Naive thymus-derived CD4-positive, alpha-beta T cell (primary cell): ENCODE data around the gene NBPF4. TPM values are rescaled to one million over a fixed set of nuclear protein-coding genes. Genes with fewer than 3 reads are reported as not detected.
A peak's percentile ranks its signal among the peaks of the same experiment; 100 is the strongest.
"Not testable (repeated sequence)": the region's sequence is repeated elsewhere in the genome, so short reads cannot be mapped to it uniquely, and the experiment has no call there.

Experiments
- ATAC-seq: fragments of 150-1000 bp; cut with Tn5 transposase; 2 replicates; pipeline ENCODE4 v1.10.0; 2021; ENCODE audit warnings: mild to moderate bottlenecking, moderate library complexity
- CTCF ChIA-PET: fragments of 350-600 bp; sonication (Branson Sonifier 250); formaldehyde crosslinking; loops from one replicate; lab custom pipeline; 2021; ENCODE audit warnings: antibody characterized with exemption; lab: Charles Lee
- POLR2A ChIA-PET: fragments of 350-600 bp; sonication (Branson Sonifier 250); formaldehyde crosslinking; loops from one replicate; lab custom pipeline; 2021; ENCODE audit warnings: antibody characterized with exemption, inconsistent platforms; lab: Charles Lee
- DNase-seq, 9 donors: peaks; one replicate each; pipeline versions ENCODE4 v3.0.0 to v3.0.0-alpha.2; 2020 to 2022; ENCODE audit warnings: mixed read lengths in 1 of 9
- H3K27ac ChIP-seq: one replicate; pipeline ENCODE4 v1.7.0; 2013; ENCODE audit warnings: mild to moderate bottlenecking, low read depth, low read length, moderate library complexity
- H3K27me3 ChIP-seq, 2 donors: one replicate each; pipeline ENCODE4 v1.7.0; 2013; ENCODE audit warnings: low read length in 2 of 2, mild to moderate bottlenecking in 2 of 2, moderate library complexity in 2 of 2; ENCODE audit not compliant: control insufficient read depth in 2 of 2, insufficient read depth in 2 of 2
- H3K36me3 ChIP-seq, 3 experiments: 1 replicate in 2 of 3; 2 replicates in 1 of 3; pipeline ENCODE4 v1.7.0; 2013; ENCODE audit warnings: low read length in 3 of 3, mild to moderate bottlenecking in 3 of 3, moderate library complexity in 1 of 3; ENCODE audit not compliant: insufficient read depth in 3 of 3, control insufficient read depth in 2 of 3
- H3K4me1 ChIP-seq, 2 donors: one replicate each; pipeline ENCODE4 v1.7.0; 2013; ENCODE audit warnings: low read length in 2 of 2, mild to moderate bottlenecking in 2 of 2, moderate library complexity in 1 of 2; ENCODE audit not compliant: control insufficient read depth in 2 of 2, insufficient read depth in 2 of 2
- H3K4me3 ChIP-seq: 2 replicates; pipeline ENCODE4 v1.7.0; 2013; ENCODE audit warnings: mild to moderate bottlenecking, low read length
- H3K9me3 ChIP-seq, 3 experiments: 1 replicate in 2 of 3; 2 replicates in 1 of 3; pipeline ENCODE4 v1.7.0; 2013; ENCODE audit warnings: low read length in 3 of 3; ENCODE audit not compliant: control insufficient read depth in 2 of 3
- H3K27ac Mint-ChIP-seq, 9 donors: one replicate each; pipeline ENCODE4 v1.8.0; 2020 to 2022; ENCODE audit warnings: mixed read lengths in 9 of 9, mild to moderate bottlenecking in 8 of 9, moderate library complexity in 5 of 9, inconsistent platforms in 2 of 9
- H3K27me3 Mint-ChIP-seq, 5 donors: one replicate each; pipeline ENCODE4 v1.8.0; 2021 to 2022; ENCODE audit warnings: mixed read lengths in 5 of 5, mild to moderate bottlenecking in 1 of 5
- H3K36me3 Mint-ChIP-seq, 5 donors: one replicate each; pipeline ENCODE4 v1.8.0; 2020 to 2022; ENCODE audit warnings: mixed read lengths in 5 of 5, mild to moderate bottlenecking in 3 of 5, inconsistent platforms in 1 of 5
- H3K4me1 Mint-ChIP-seq, 7 donors: one replicate each; pipeline ENCODE4 v1.8.0; 2020 to 2022; ENCODE audit warnings: mixed read lengths in 7 of 7, mild to moderate bottlenecking in 3 of 7, inconsistent platforms in 1 of 7
- H3K4me3 Mint-ChIP-seq, 10 donors: one replicate each; pipeline ENCODE4 v1.8.0; 2020 to 2022; ENCODE audit warnings: mild to moderate bottlenecking in 10 of 10, mixed read lengths in 10 of 10, moderate library complexity in 6 of 10, inconsistent platforms in 2 of 10
- H3K9me3 Mint-ChIP-seq, 11 donors: one replicate each; pipeline ENCODE4 v1.8.0; 2020 to 2022; ENCODE audit warnings: mixed read lengths in 11 of 11, mild to moderate bottlenecking in 4 of 11, inconsistent platforms in 1 of 11, moderate library complexity in 1 of 11
- intact Hi-C, 2 donors: fragments of 100-400 bp; cut with micrococcal nuclease; formaldehyde crosslinking; loops; one replicate each; pipeline ENCODE4 v1.15.1; 2023
- polyA plus RNA-seq, 2 donors: library from polyadenylated mRNA; unstranded; fragments of 300-500 nt; fragmentation: Illumina TruSeq; gene quantifications; one replicate each; pipeline ENCODE4 v1.2.3, GENCODE V29; 2021
- total RNA-seq, 6 experiments: library from RNA in 5 of 6; stranded (reverse) in 5 of 6; gene quantifications; 1 replicate in 5 of 6; 2 replicates in 1 of 6; pipeline ENCODE4 v1.2.3 and lab custom pipeline; 2021 to 2026

The NBPF4 gene
- total and polyA plus RNA-seq, 7 experiments from 2014 or later = 0.22 to 0.24 TPM; not detected in 5

DNA sequence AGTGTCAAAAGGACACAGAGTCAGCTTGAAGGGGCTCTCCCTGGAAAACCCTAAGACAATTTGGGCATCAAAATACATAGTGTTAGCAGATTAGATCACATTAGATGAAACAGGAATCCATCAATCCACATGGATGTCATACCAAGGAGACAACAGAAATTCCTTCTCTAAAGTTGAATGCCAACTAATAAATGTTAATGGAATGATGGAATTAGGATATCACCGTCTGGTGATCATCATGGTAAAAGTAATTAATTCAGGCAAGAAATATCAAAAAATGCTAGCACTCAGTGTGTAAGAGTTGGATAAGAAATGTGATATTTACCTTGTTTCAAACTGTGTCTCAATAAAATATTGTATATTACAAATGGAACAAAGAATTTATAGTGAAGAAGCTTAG is 32.9 kb downstream of the NBPF4 start:
- CTCF ChIA-PET = interaction anchor here (1.4 to 1.5 kb wide), 2 partner anchors 8 to 432 kb away, joined by 4 to 5 read pairs; no protein-coding TSS in a partner anchor
- Histone ChIP-seq H3K4me3 (no peak overlapping the region), H3K9me3 (no peaks in the 10 kb centered on the region), H3K36me3 (no peaks in the 10 kb centered on the region), H3K4me1 (no peaks in the 10 kb centered on the region), H3K27me3 (peaks cover 0 to 3% of the 10 kb centered on the region in 2 donors), H3K27ac (no peak overlapping the region)
- DNase-seq (no peak), ATAC-seq (no peak)
- no peaks in the 10 kb centered on the region for H3K36me3 Mint-ChIP-seq
- H3K4me3 Mint-ChIP-seq = no peak overlapping the region
- H3K27ac Mint-ChIP-seq = no peak overlapping the region
- H3K9me3 Mint-ChIP-seq = no peaks in the 10 kb centered on the region
- POLR2A ChIA-PET = interaction anchor here (1.9 kb wide), 1 partner anchor 11 kb away, joined by 5 read pairs; the partner anchor contains the start of gene SLC25A24
- H3K4me1 Mint-ChIP-seq = peaks cover 0 to 12% (median 0%) of the 10 kb centered on the region in 7 donors
- intact Hi-C loops = loop anchor here in 1 of 2 donors (2.0 kb wide), 1 partner anchor 350 kb away; the partner anchor contains the start of gene EEIG2
- peaks cover 18 to 61% (median 38%) of the 10 kb centered on the region in 5 donors for H3K27me3 Mint-ChIP-seq

DNA sequence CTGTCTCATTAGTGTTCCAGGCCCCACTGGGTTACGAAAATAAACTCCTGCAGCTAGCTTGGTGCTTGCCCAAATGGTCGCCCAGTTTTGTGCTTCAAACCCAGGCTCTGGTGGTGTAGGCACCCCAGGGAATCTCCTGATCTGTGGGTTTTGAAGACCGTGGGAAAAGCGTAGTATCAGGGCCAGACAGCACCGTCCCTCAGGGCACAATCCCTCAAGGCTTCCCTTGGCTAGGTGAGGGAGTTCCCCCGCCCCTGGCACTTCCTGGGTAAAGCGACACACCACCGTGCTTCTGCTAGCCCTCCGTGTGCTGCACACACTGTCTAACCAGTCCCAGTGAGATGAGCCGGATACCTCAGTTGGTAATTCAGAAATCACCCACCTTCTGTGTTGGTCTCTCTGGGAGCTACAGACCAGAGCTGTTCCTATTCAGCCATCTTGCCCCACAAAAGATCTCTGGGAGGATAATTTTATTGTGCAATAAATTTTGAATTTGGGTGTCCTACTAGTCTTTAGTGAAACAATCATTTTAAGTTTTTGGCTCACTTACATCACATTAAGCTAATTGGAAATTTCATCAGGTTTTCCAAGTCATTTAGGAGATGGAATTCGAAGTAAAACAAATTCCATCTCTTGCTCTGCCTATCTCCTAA is 34.3 kb downstream of the NBPF4 start:
- peaks cover 18 to 74% (median 38%) of the 10 kb centered on the region in 5 donors for H3K27me3 Mint-ChIP-seq
- Histone ChIP-seq H3K27ac (no peak overlapping the region), H3K4me3 (no peak overlapping the region), H3K9me3 (no peaks in the 10 kb centered on the region), H3K27me3 (peaks cover 0 to 3% of the 10 kb centered on the region in 2 donors), H3K36me3 (no peaks in the 10 kb centered on the region), H3K4me1 (no peaks in the 10 kb centered on the region)
- no peak for DNase-seq
- H3K27ac Mint-ChIP-seq = no peak overlapping the region
- intact Hi-C loops = loop anchor here in 1 of 2 donors (2.0 kb wide), 1 partner anchor 351 kb away; the partner anchor contains the start of gene EEIG2
- peaks cover 0 to 12% (median 0%) of the 10 kb centered on the region in 7 donors for H3K4me1 Mint-ChIP-seq
- CTCF ChIA-PET = interaction anchor here (0.7 to 1.1 kb wide), 2 partner anchors 9 to 431 kb away, joined by 3 read pairs; partner anchors contain the start of gene SLC25A24
- H3K36me3 Mint-ChIP-seq = no peaks in the 10 kb centered on the region
- POLR2A ChIA-PET = interaction anchor here (1.9 kb wide), 1 partner anchor 9 kb away, joined by 5 read pairs; the partner anchor contains the start of gene SLC25A24
- H3K9me3 Mint-ChIP-seq = peaks cover 0 to 2% (median 0%) of the 10 kb centered on the region in 11 donors
- H3K4me3 Mint-ChIP-seq = no peak overlapping the region
- no peak for ATAC-seq

DNA sequence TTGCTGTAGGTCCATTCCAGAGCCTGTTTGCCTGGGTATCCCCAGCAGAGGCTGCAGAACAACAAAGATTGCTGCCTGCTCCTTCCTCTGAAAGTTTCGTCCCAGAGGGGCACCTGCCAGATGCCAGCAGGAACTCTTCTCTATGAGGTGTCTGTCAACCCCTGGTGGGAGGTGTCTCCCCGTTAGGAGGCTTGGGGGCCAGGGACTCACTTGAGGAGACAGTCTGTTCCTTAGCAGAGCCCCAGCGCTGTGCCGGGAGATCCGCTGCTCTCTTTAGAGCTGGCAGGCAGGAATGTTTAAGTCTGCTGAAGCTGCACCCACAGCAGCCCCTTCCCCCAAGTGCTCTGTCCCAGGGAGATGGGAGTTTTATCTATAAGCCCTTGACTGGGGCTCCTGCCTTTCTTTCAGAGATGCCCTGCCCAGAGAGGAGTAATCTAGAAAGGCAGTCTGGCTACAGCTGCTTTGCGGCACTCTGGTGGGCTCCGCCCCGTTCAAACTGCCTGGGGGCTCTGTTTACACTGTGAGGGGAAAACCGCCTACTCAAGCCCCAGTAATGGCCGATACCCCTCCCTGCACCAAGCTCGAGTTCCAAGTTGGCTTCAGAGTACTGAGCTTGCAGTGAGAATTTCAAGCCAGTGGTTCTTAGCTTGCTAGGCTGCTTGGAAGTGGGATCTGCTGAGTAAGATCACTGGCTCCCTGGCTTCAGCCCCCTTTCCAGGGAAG is 35.0 kb downstream of the NBPF4 start:
- ChIA-PET POLR2A (no interaction called here), CTCF (interaction anchor here (0.7 to 1.1 kb wide), 2 partner anchors 8 to 431 kb away, joined by 3 read pairs; partner anchors contain the start of gene SLC25A24)
- Histone ChIP-seq H3K27me3 (peaks cover 0 to 3% of the 10 kb centered on the region in 2 donors), H3K4me3 (no peak overlapping the region), H3K36me3 (no peaks in the 10 kb centered on the region), H3K9me3 (no peaks in the 10 kb centered on the region), H3K4me1 (no peaks in the 10 kb centered on the region), H3K27ac (no peak overlapping the region)
- peaks cover 0 to 12% (median 0%) of the 10 kb centered on the region in 7 donors for H3K4me1 Mint-ChIP-seq
- intact Hi-C loops = no loop called here
- DNase-seq (no peak), ATAC-seq (no peak)
- peaks cover 18 to 81% (median 38%) of the 10 kb centered on the region in 5 donors for H3K27me3 Mint-ChIP-seq
- peaks cover 0 to 6% (median 0%) of the 10 kb centered on the region in 11 donors for H3K9me3 Mint-ChIP-seq
- peaks cover 0 to 6% (median 0%) of the 10 kb centered on the region in 5 donors for H3K36me3 Mint-ChIP-seq
- no peak overlapping the region for H3K4me3 Mint-ChIP-seq
- H3K27ac Mint-ChIP-seq = no peak overlapping the region

DNA sequence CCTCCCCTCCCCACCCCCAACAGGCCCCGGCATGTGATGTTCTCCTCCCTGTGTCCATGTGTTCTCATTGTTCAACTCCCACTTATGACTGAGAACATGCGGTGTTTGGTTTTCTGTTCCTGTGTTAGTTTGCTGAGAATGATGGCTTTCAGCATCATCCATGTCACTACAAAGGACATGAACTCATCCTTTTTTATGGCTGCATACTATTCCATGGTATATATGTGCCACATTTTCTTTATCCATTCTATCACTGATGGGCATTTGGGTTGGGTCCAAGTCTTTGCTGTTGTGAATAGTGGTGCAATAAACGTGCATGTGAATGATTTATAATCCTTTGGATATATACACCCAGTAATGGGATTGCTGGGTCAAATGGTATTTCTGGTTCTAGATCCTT is 40.3 kb downstream of the NBPF4 start:
- not testable (repeated sequence) for H3K27ac ChIP-seq
- intact Hi-C loops = loop anchor here (5.0 kb wide), 6 partner anchors 421 to 1146 kb away; partner anchors contain the start of genes PRMT6 (in 1 of the 2) and STXBP3 (in 1 of the 2)

DNA sequence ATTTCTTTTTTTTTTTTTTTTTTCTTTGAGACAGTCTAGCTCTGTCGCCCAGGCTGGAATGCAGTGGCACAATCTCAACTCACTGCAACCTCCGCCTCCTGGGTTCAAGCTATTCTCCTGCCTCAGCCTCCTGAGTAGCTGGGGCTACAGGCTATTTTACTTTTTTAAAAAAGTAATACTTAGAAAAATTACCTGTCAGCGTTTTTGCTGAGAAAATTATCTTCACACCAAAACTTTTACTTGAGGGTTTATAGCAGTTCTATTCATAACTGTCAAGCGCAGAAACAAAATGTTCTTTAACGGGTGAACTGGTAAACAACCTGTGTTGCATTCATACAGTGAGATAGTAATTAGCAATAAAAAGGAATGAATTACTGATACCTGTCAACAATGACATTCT is 42.2 kb downstream of the NBPF4 start:
- H3K27me3 Mint-ChIP-seq = peaks cover 0 to 35% (median 3%) of the 10 kb centered on the region in 5 donors
- ChIA-PET POLR2A (interaction anchor here (1.2 kb wide), 1 partner anchor 16 kb away, joined by 4 read pairs; no protein-coding TSS in a partner anchor), CTCF (interaction anchor here (0.7 to 1.2 kb wide), 3 partner anchors 9 to 498 kb away, joined by 3 to 5 read pairs (median 3); no protein-coding TSS in a partner anchor)
- H3K4me3 Mint-ChIP-seq = peak overlapping the region in 3 of 10 donors; percentile 69 to 87 (median 87)
- DNase-seq = no peak
- peak overlapping the region in 2 of 9 donors; percentile 60 to 72 for H3K27ac Mint-ChIP-seq
- H3K4me1 Mint-ChIP-seq = peaks cover 14 to 37% (median 30%) of the 10 kb centered on the region in 7 donors
- H3K27ac ChIP-seq = no peak overlapping the region
- no peak for ATAC-seq
- H3K36me3 ChIP-seq = peaks cover 0 to 4% (median 0%) of the 10 kb centered on the region in 3 experiments
- H3K36me3 Mint-ChIP-seq = peaks cover 0 to 23% (median 0%) of the 10 kb centered on the region in 5 donors
- peaks cover 3 to 16% of the 10 kb centered on the region in 2 donors for H3K4me1 ChIP-seq
- no peak overlapping the region for H3K4me3 ChIP-seq
- H3K9me3 Mint-ChIP-seq = peaks cover 0 to 9% (median 0%) of the 10 kb centered on the region in 11 donors
- intact Hi-C loops = loop anchor here (2.0 to 5.0 kb wide), 12 partner anchors 77 to 1145 kb away; partner anchors contain the start of genes PRMT6 (in 2 of the 2), STXBP3 (in 2 of the 2), EEIG2 (in 1 of the 2) and VAV3 (in 1 of the 2)
- no peaks in the 10 kb centered on the region for H3K27me3 ChIP-seq
- H3K9me3 ChIP-seq = no peaks in the 10 kb centered on the region

More for the DNA sequence above, 40.3 kb downstream of the NBPF4 start:
- H3K9me3 Mint-ChIP-seq, H3K36me3 ChIP-seq, DNase-seq, H3K4me3 Mint-ChIP-seq, H3K36me3 Mint-ChIP-seq, ATAC-seq, H3K9me3 ChIP-seq, H3K4me3 ChIP-seq, H3K27me3 ChIP-seq, POLR2A ChIA-PET, H3K27ac Mint-ChIP-seq, CTCF ChIA-PET: not testable (repeated sequence)
- peaks cover 0 to 54% (median 10%) of the 10 kb centered on the region in 5 donors for H3K27me3 Mint-ChIP-seq
- peaks cover 2 to 12% of the 10 kb centered on the region in 2 donors for H3K4me1 ChIP-seq
- peaks cover 13 to 21% (median 20%) of the 10 kb centered on the region in 7 donors for H3K4me1 Mint-ChIP-seq
